HepG2 (cell line): ENCODE data around the gene UBAC1. TPM values are rescaled to one million over a fixed set of nuclear protein-coding genes. Genes with fewer than 3 reads are reported as not detected.

Experiments used
- ATAC-seq: fragments of 200-7000 bp; cut with Tn5 transposase; 3 replicates; pipeline ENCODE4 v1.9.1; 2020; ENCODE audit warnings: mild to moderate bottlenecking, moderate library complexity
- BruUV-seq: library from RNA; stranded (reverse); fragments of 400-500 nt; replicated peaks from 2 replicates; lab custom pipeline; 2021; lab: Mats Ljungman, UMichigan
- CTCF ChIA-PET: fragments of 300-600 bp; formaldehyde crosslinking; extraction: SDS; loops from one replicate; lab custom pipeline; 2021; ENCODE audit warnings: low total read pairs, inconsistent platforms, low intra/inter-chr PET ratio; lab: Yijun Ruan, JAX
- POLR2A ChIA-PET: fragments of 350-600 bp; sonication (Branson Sonifier 250); formaldehyde crosslinking; loops from one replicate; lab custom pipeline; 2020; ENCODE audit warnings: antibody characterized with exemption, inconsistent platforms; lab: Yijun Ruan, JAX
- DNase-seq: peaks from one replicate; pipeline ENCODE4 v3.0.0-alpha.2; 2015; ENCODE audit warnings: low spot score
- FAIRE-seq: peaks from 3 replicates; lab custom pipeline; 2011; peaks lifted over from hg19 to GRCh38; lab: Jason Lieb, UNC
- H2AFZ ChIP-seq: one replicate; pipeline ENCODE4 v1.6.1; 2011; ENCODE audit warnings: low read length, inconsistent platforms
- H3K27ac ChIP-seq: fragments of 300-600 bp; 3 replicates; pipeline ENCODE4 v1.8.0; 2011; ENCODE audit warnings: mixed run types, mild to moderate bottlenecking, mixed read lengths, low read length, inconsistent platforms; ENCODE audit not compliant: insufficient read depth; ENCODE audit errors: extremely low read length
- H3K27me3 ChIP-seq, 2 experiments: fragments of 200-600 bp in 1 of 2; 2 replicates in 1 of 2; 3 replicates in 1 of 2; pipeline versions ENCODE4 v1.6.0 to v1.8.0; 2011; ENCODE audit warnings: low read length in 2 of 2, mild to moderate bottlenecking in 2 of 2, moderate library complexity in 2 of 2, inconsistent platforms in 1 of 2; ENCODE audit not compliant: insufficient read depth in 2 of 2, control insufficient read depth in 1 of 2
- H3K36me3 ChIP-seq, 2 experiments: fragments of 200-600 bp in 1 of 2; replicated peaks in 1 of 2; 2 replicates in 1 of 2; 3 replicates in 1 of 2; pipeline versions ENCODE4 v1.5.1 to v1.8.0; 2011; ENCODE audit warnings: low read length in 2 of 2, inconsistent platforms in 1 of 2; ENCODE audit not compliant: insufficient read depth in 2 of 2, control insufficient read depth in 1 of 2
- H3K4me1 ChIP-seq: 2 replicates; pipeline ENCODE4 v1.5.1; 2012; ENCODE audit warnings: low read length, inconsistent platforms; ENCODE audit not compliant: insufficient read depth
- H3K4me2 ChIP-seq: 2 replicates; pipeline ENCODE4 v1.6.0; 2011; ENCODE audit warnings: low read depth, low read length, inconsistent platforms
- H3K4me3 ChIP-seq, 3 experiments: fragments of 200-600 bp in 1 of 3; sonication (generic), shearing (Covaris generic) in 1 of 3; replicated peaks in 1 of 3; 2 replicates each; pipeline ENCODE4 v1.5.1; 2011 to 2016; ENCODE audit warnings: low read length in 3 of 3, inconsistent platforms in 2 of 3, low read depth in 2 of 3, mild to moderate bottlenecking in 2 of 3, control low read depth in 1 of 3, mixed read lengths in 1 of 3; ENCODE audit not compliant: insufficient read depth in 1 of 3
- H3K79me2 ChIP-seq: one replicate; pipeline ENCODE4 v1.6.1; 2011; ENCODE audit warnings: low read length, inconsistent platforms; ENCODE audit not compliant: insufficient read depth
- H3K9ac ChIP-seq: 2 replicates; pipeline ENCODE4 v1.6.0; 2011; ENCODE audit warnings: mild to moderate bottlenecking, low read depth, low read length, inconsistent platforms; ENCODE audit not compliant: insufficient read depth
- H3K9me3 ChIP-seq: 2 replicates; pipeline ENCODE4 v1.5.1; 2012; ENCODE audit warnings: mild to moderate bottlenecking, low read length
- H4K20me1 ChIP-seq: 2 replicates; pipeline ENCODE4 v1.6.0; 2011; ENCODE audit warnings: inconsistent platforms, mild to moderate bottlenecking, low read length, moderate library complexity; ENCODE audit not compliant: insufficient read depth
- ARHGAP35 ChIP-seq: sonication (generic); formaldehyde crosslinking; IDR thresholded peaks from 2 replicates; pipeline ENCODE4 v1.9.0; 2022; ENCODE audit warnings: mild to moderate bottlenecking, inconsistent platforms, moderate library complexity, missing genetic modification reagents, borderline replicate concordance
- CEBPZ ChIP-seq: IDR thresholded peaks from 2 replicates; pipeline ENCODE4 v1.6.1; 2012; ENCODE audit warnings: low read length, improper control_type of control experiment
- GLMP ChIP-seq: sonication (generic); formaldehyde crosslinking; IDR thresholded peaks from 2 replicates; pipeline ENCODE4 v1.9.0; 2021; ENCODE audit warnings: missing genetic modification reagents, mild to moderate bottlenecking, borderline replicate concordance
- HNRNPLL ChIP-seq: fragments of 200-400 bp; formaldehyde crosslinking; IDR thresholded peaks from 2 replicates; pipeline ENCODE4 v1.6.1; 2017; ENCODE audit warnings: mild to moderate bottlenecking, low read depth, low read length; ENCODE audit not compliant: poor library complexity, severe bottlenecking
- MZF1 ChIP-seq: sonication (generic); formaldehyde crosslinking; IDR thresholded peaks from 2 replicates; pipeline ENCODE4 v1.8.1; 2023; ENCODE audit warnings: mild to moderate bottlenecking, missing genetic modification reagents, borderline replicate concordance
- NFIB ChIP-seq: sonication (generic); formaldehyde crosslinking; IDR thresholded peaks from 2 replicates; pipeline ENCODE4 v1.9.0; 2021; ENCODE audit warnings: missing genetic modification reagents, mild to moderate bottlenecking, borderline replicate concordance
- RBFOX2 ChIP-seq: fragments of 200-400 bp; formaldehyde crosslinking; IDR thresholded peaks from 2 replicates; pipeline ENCODE4 v1.6.1; 2017; ENCODE audit warnings: low read depth, mild to moderate bottlenecking, low read length
- RBM39 ChIP-seq: fragments of 200-400 bp; formaldehyde crosslinking; IDR thresholded peaks from one replicate; pipeline ENCODE4 v1.6.1; 2018; ENCODE audit warnings: antibody characterized with exemption, mild to moderate bottlenecking, low read depth, low read length; ENCODE audit not compliant: poor library complexity, severe bottlenecking
- ZBTB38 ChIP-seq: sonication (generic); formaldehyde crosslinking; IDR thresholded peaks from 2 replicates; pipeline ENCODE4 v1.5.1; 2020; ENCODE audit warnings: mild to moderate bottlenecking, missing genetic modification reagents
- ZNF33A ChIP-seq: sonication (generic); formaldehyde crosslinking; IDR thresholded peaks from 2 replicates; pipeline ENCODE4 v1.5.1; 2020; ENCODE audit warnings: missing genetic modification reagents, mild to moderate bottlenecking, moderate library complexity, borderline replicate concordance
- ZNF883 ChIP-seq: sonication (generic); formaldehyde crosslinking; IDR thresholded peaks from 2 replicates; pipeline ENCODE4 v1.5.1; 2020; ENCODE audit warnings: mild to moderate bottlenecking, missing genetic modification reagents; ENCODE audit errors: not compliant biosample characterization
- WGBS: methylation state at CpG from one replicate; pipeline ENCODE4 v1.1.6; 2017; ENCODE audit warnings: low lambda C conversion rate; 5-methylcytosine and 5-hydroxymethylcytosine counted together
- in situ Hi-C: cut with HindIII; loops from 2 replicates; pipeline ENCODE4 v1.10.0; 2017; ENCODE audit warnings: low pct_unique_long_range_greater_than_20kb; ENCODE audit not compliant: extremely low pct_ligation_motif_present
- intact Hi-C: fragments of 100-400 bp; cut with micrococcal nuclease; formaldehyde crosslinking; loops from one replicate; pipeline ENCODE4 v1.10.0; 2022; ENCODE audit not compliant: unreplicated experiment
- polyA plus RNA-seq, 8 experiments: library from polyadenylated mRNA; depleted of rRNA in 3 of 8; stranded (reverse) in 7 of 8; unstranded in 1 of 8; fragments of >200 nt; fragmentation: Illumina TruSeq in 4 of 8; extraction: Trizol in 4 of 8; gene quantifications; 2 replicates each; pipeline versions ENCODE4 v1.2.1 to v1.2.3, GENCODE V29; 2011 to 2016; ENCODE audit warnings: low read depth in 4 of 8, missing spikeins in 1 of 8, mixed read lengths in 1 of 8; ENCODE audit not compliant: insufficient read depth in 1 of 8
- total RNA-seq, 5 experiments: library from RNA; depleted of rRNA; stranded (reverse); fragments of >200 nt; fragmentation: Illumina TruSeq; extraction: Trizol; gene quantifications; 2 replicates each; pipeline ENCODE4 v1.2.3, GENCODE V29; 2016; ENCODE audit warnings: low read depth in 1 of 5
- TF ChIP-seq, protein P1 (sequence below): sonication (generic); formaldehyde crosslinking; conservative IDR thresholded peaks from 2 replicates; pipeline ENCODE4 v1.4.0; 2020; ENCODE audit warnings: missing genetic modification reagents
- TF ChIP-seq, protein P2 (sequence below): IDR thresholded peaks from 2 replicates; pipeline ENCODE4 v1.6.1; 2012; ENCODE audit warnings: low read depth, low read length, improper control_type of control experiment

Gene UBAC1
- total and polyA plus RNA-seq, 2 of the 13 experiments (the other 11 are each of a cell fraction or from before 2014, with no cell fraction given) = 32.2 to 34.1 TPM

- Histone ChIP-seq H4K20me1 (no peaks in the 10 kb centered on the region), H3K4me1 (peaks cover 99% of the 10 kb centered on the region), H3K9me3 (no peaks in the 10 kb centered on the region), H3K4me2 (peak overlapping the region; percentile 91), H2AFZ (no peak overlapping the region), H3K27me3 (no peaks in the 10 kb centered on the region), H3K9ac (peak overlapping the region; percentile 71), H3K27ac (peak overlapping the region; percentile 89), H3K36me3 (no peaks in the 10 kb centered on the region), H3K79me2 (peaks cover 5% of the 10 kb centered on the region), H3K4me3 (peak overlapping the region; percentile 11 to 69 (median 42))
- intact Hi-C loops = no loop called here
- DNase-seq (no peak), ATAC-seq (no peak), FAIRE-seq (no peak)
- POLR2A ChIA-PET = interaction anchor here (1.0 to 3.5 kb wide), 5 partner anchors 14 to 86 kb away, joined by 3 to 96 read pairs (median 5); no protein-coding TSS in a partner anchor
- BruUV-seq = TSS peak; percentile 10
- in situ Hi-C loops = no loop called here
- CTCF ChIA-PET = no interaction called here
- 84% methylated on average over 31 of the region's 36 CpGs for WGBS
- TF ChIP-seq ARHGAP35 (no peak), RBFOX2 (0 out of 2 replicates have a peak, but pooled peaks have one; percentile 16), NFIB (CRISPR knock-in tag) (no peak), GLMP (CRISPR knock-in tag) (no peak), HNRNPLL (peak; percentile 10), MZF1 (CRISPR knock-in tag) (no peak), ZNF33A (CRISPR knock-in tag) (no peak), RBM39 (peak; percentile 29), ZNF883 (CRISPR knock-in tag) (no peak), CEBPZ (no peak), ZBTB38 (CRISPR knock-in tag) (peak; percentile 44; the same call in 1 of the 2 replicates)
- TF ChIP-seq, protein P1, sequence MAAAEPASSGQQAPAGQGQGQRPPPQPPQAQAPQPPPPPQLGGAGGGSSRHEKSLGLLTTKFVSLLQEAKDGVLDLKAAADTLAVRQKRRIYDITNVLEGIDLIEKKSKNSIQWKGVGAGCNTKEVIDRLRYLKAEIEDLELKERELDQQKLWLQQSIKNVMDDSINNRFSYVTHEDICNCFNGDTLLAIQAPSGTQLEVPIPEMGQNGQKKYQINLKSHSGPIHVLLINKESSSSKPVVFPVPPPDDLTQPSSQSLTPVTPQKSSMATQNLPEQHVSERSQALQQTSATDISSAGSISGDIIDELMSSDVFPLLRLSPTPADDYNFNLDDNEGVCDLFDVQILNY = no peak
- TF ChIP-seq, protein P2, sequence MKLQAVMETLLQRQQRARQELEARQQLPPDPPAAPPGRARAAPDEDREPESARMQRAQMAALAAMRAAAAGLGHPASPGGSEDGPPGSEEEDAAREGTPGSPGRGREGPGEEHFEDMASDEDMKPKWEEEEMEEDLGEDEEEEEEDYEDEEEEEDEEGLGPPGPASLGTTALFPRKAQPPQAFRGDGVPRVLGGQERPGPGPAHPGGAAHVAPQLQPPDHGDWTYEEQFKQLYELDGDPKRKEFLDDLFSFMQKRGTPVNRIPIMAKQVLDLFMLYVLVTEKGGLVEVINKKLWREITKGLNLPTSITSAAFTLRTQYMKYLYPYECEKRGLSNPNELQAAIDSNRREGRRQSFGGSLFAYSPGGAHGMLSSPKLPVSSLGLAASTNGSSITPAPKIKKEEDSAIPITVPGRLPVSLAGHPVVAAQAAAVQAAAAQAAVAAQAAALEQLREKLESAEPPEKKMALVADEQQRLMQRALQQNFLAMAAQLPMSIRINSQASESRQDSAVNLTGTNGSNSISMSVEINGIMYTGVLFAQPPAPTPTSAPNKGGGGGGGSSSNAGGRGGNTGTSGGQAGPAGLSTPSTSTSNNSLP = no peak
Observed at GRCh38 chr9:136007276-136007933, 46.2 kb upstream of the UBAC1 start.
